MCF 10A (cell line): Measurements from ENCODE around the gene CMTM1. TPM values are rescaled to one million over a fixed set of nuclear protein-coding genes. Genes with fewer than 3 reads are reported as not detected.

Source experiments
- BruUV-seq: library from RNA; stranded (reverse); fragments of 400-500 nt; replicated peaks from 2 replicates; lab custom pipeline; 2021; lab: Mats Ljungman, UMichigan
- CTCF ChIA-PET: fragments of 300-600 bp; sonication (Branson Sonifier 250); formaldehyde crosslinking; extraction: SDS; loops from one replicate; lab custom pipeline; 2021; ENCODE audit warnings: antibody characterized with exemption, inconsistent platforms; lab: Yijun Ruan, JAX
- POLR2A ChIA-PET: fragments of 300-600, 350-650 bp; sonication (Branson Sonifier 250); formaldehyde crosslinking; extraction: SDS; loops from one replicate; lab custom pipeline; 2020; ENCODE audit warnings: antibody characterized with exemption, inconsistent platforms; lab: Yijun Ruan, JAX
- DNase-seq: peaks from one replicate; pipeline ENCODE4 v3.0.0-alpha.2; 2018; ENCODE audit not compliant: unreplicated experiment
- H3K27ac Mint-ChIP-seq: one replicate; pipeline ENCODE4 v1.8.0; 2022; ENCODE audit warnings: mild to moderate bottlenecking, low read depth, mixed read lengths; ENCODE audit not compliant: unreplicated experiment
- H3K27me3 Mint-ChIP-seq: one replicate; pipeline ENCODE4 v1.8.0; 2022; ENCODE audit warnings: mixed read lengths; ENCODE audit not compliant: insufficient read depth, unreplicated experiment
- H3K36me3 Mint-ChIP-seq: one replicate; pipeline ENCODE4 v1.8.0; 2022; ENCODE audit warnings: mild to moderate bottlenecking, moderate library complexity, mixed read lengths; ENCODE audit not compliant: insufficient read depth, unreplicated experiment
- H3K4me1 Mint-ChIP-seq: one replicate; pipeline ENCODE4 v1.8.0; 2022; ENCODE audit warnings: mixed read lengths; ENCODE audit not compliant: insufficient read depth, unreplicated experiment
- H3K4me3 Mint-ChIP-seq: one replicate; pipeline ENCODE4 v1.8.0; 2022; ENCODE audit warnings: mild to moderate bottlenecking, moderate library complexity, mixed read lengths; ENCODE audit not compliant: unreplicated experiment
- H3K9me3 Mint-ChIP-seq: one replicate; pipeline ENCODE4 v1.8.0; 2022; ENCODE audit warnings: mixed read lengths; ENCODE audit not compliant: unreplicated experiment
- intact Hi-C: fragments of 100-400 bp; cut with micrococcal nuclease; formaldehyde crosslinking; loops from 2 replicates; pipeline ENCODE4 v1.14.1; 2022
- total RNA-seq: library from RNA; stranded (reverse); gene quantifications from 2 replicates; pipeline ENCODE4 v1.2.3, GENCODE V29; 2022
- TF ChIP-seq, protein P1 (sequence below): fragments of 200-600 bp; IDR thresholded peaks from one replicate; pipeline ENCODE4 v1.8.0; 2022; ENCODE audit warnings: antibody characterized with exemption, mild to moderate bottlenecking; ENCODE audit not compliant: unreplicated experiment

Gene CMTM1
- total RNA-seq, 1 experiment from 2014 or later: 2.1 TPM

DNA sequence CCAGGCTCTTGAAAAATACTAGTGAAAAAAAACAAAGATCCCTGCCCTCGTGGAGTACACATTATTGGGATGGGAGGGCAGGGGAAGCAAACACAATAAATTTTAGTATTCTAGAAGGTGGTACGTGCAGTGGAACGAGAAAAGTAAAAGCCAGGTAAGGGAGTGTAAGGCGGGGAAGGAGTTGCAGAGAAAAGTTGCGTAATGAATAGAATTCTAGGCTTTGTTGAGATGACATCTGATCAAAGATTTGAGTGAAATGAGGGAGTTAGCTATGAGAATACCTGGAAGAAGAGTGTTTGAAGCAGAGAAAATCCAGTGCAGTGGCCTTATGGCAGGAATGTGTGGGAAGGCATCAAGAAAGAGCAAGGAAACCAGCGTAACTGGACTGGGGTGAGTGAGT lies 11.7 kb upstream of the CMTM1 start:
- intact Hi-C loops: loop anchor here (10.0 kb wide), 1 partner anchor 150 kb away; no protein-coding TSS in a partner anchor
- ChIA-PET CTCF (interaction anchor here (0.7 to 0.9 kb wide), 2 partner anchors 10 to 97 kb away, joined by 3 to 4 read pairs; no protein-coding TSS in a partner anchor), POLR2A (interaction anchor here (1.2 to 7.6 kb wide), 3 partner anchors 16 to 146 kb away, joined by 5 to 97 read pairs (median 65); no protein-coding TSS in a partner anchor)
- H3K27ac Mint-ChIP-seq: no peak overlapping the region
- TF ChIP-seq, protein P1, sequence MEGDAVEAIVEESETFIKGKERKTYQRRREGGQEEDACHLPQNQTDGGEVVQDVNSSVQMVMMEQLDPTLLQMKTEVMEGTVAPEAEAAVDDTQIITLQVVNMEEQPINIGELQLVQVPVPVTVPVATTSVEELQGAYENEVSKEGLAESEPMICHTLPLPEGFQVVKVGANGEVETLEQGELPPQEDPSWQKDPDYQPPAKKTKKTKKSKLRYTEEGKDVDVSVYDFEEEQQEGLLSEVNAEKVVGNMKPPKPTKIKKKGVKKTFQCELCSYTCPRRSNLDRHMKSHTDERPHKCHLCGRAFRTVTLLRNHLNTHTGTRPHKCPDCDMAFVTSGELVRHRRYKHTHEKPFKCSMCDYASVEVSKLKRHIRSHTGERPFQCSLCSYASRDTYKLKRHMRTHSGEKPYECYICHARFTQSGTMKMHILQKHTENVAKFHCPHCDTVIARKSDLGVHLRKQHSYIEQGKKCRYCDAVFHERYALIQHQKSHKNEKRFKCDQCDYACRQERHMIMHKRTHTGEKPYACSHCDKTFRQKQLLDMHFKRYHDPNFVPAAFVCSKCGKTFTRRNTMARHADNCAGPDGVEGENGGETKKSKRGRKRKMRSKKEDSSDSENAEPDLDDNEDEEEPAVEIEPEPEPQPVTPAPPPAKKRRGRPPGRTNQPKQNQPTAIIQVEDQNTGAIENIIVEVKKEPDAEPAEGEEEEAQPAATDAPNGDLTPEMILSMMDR: no peak
- BruUV-seq: no TSS peak
- H3K4me3 Mint-ChIP-seq: no peak overlapping the region
- H3K36me3 Mint-ChIP-seq: peaks cover 43% of the 10 kb centered on the region
- H3K4me1 Mint-ChIP-seq: peaks cover 34% of the 10 kb centered on the region
- no peaks in the 10 kb centered on the region for H3K27me3 Mint-ChIP-seq
- DNase-seq: no peak
- H3K9me3 Mint-ChIP-seq: no peaks in the 10 kb centered on the region

DNA sequence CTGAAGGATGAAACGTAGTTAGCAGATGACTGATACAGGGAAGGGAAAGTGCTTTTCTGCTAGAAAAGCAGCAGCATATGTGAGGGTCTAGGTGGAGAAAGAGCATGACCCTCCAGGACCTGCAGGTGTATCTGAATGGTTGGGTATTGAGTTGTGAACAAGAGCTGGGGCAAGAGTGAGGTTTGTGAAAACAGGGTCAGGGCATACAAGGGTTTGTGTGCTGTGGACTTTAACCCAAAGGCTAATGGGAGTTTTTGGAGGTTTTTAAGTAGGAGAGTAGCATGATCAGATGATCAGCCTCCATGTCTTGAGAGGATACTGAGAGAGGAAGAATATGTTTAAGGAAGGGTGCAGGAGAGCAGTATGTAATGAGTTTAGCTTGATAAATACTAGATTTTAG lies 6.1 kb upstream of the CMTM1 start:
- CTCF ChIA-PET: interaction anchor here (0.7 kb wide), 2 partner anchors 11 to 140 kb away, joined by 3 read pairs; no protein-coding TSS in a partner anchor
- Mint-ChIP-seq H3K4me3 (no peak overlapping the region), H3K36me3 (peaks cover 59% of the 10 kb centered on the region), H3K27ac (peak overlapping the region; percentile 10), H3K4me1 (peaks cover 13% of the 10 kb centered on the region), H3K27me3 (no peaks in the 10 kb centered on the region), H3K9me3 (no peaks in the 10 kb centered on the region)
- POLR2A ChIA-PET: interaction anchor here (1.2 kb wide), 1 partner anchor 11 kb away, joined by 3 read pairs; no protein-coding TSS in a partner anchor
- BruUV-seq: no TSS peak
- no peak for DNase-seq
- intact Hi-C loops: no loop called here
- TF ChIP-seq, protein P1: no peak

DNA sequence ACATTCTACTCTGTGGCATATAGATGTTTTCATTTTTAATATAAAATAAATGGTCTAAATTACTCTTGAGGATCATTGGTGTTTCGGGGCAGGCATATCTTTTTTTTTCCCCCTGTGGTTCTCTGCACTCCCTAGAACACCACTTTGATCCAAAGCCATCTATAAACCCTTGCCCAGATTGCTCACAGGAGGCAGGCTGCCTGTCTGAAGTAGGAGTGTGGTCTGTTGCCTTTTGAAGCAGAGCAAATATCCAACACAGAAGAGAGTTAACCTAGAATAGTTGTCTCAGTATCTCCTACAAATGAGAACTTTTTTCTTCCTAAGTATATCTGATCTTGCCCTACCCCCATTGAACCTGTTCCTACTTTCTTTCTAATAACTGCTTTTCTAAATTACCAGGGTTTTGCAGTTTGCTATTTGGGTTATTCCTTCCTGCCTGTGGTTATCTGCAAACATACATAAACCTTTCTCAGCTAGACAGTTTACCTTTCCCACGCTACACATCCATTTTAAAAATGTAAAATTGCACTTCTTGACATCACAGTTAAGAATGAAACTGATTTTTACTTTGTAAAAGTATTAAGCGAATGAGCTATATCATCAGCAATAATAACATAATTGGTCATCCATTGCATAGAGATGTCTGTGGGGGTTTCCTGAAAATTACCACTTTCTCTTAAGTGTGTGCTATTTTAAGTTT lies 4.7 kb upstream of the CMTM1 start:
- H3K36me3 Mint-ChIP-seq: peaks cover 59% of the 10 kb centered on the region
- no peaks in the 10 kb centered on the region for H3K9me3 Mint-ChIP-seq
- POLR2A ChIA-PET: interaction anchor here (0.6 to 1.3 kb wide), 4 partner anchors 9 to 45 kb away, joined by 3 to 6 read pairs (median 4); partner anchors contain the start of gene CKLF
- no peak overlapping the region for H3K4me3 Mint-ChIP-seq
- DNase-seq: no peak
- no TSS peak for BruUV-seq
- no peaks in the 10 kb centered on the region for H3K27me3 Mint-ChIP-seq
- no peak overlapping the region for H3K27ac Mint-ChIP-seq
- H3K4me1 Mint-ChIP-seq: no peaks in the 10 kb centered on the region
- CTCF ChIA-PET: interaction anchor here (0.5 to 4.5 kb wide), 16 partner anchors 9 to 305 kb away, joined by 3 to 36 read pairs (median 4); partner anchors contain the start of genes CKLF and CMTM2
- TF ChIP-seq, protein P1: no peak
- intact Hi-C loops: no loop called here

DNA sequence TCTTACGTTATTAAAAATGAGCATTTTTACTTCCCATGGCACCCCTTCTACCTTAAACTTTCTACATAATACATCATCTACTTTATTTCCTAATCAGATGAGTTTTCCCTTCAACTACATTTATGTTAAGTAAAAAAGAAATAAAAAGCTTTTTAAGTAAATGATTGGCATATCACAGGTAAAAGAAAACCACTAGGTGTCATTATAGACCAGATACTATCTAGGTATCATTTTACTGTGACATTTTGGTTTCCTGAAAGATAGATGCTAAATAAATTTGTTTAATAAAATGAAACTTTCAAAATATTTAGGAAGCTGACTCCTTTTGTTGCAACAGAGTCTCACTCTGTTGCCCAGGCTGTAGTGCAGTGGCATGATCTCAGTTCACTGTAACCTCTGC lies 3.8 kb upstream of the CMTM1 start:
- peaks cover 63% of the 10 kb centered on the region for H3K36me3 Mint-ChIP-seq
- CTCF ChIA-PET: interaction anchor here (0.7 to 4.5 kb wide), 26 partner anchors 9 to 304 kb away, joined by 3 to 36 read pairs (median 4); partner anchors contain the start of genes CKLF, CMTM2 and DYNC1LI2
- BruUV-seq: no TSS peak
- no peaks in the 10 kb centered on the region for H3K4me1 Mint-ChIP-seq
- H3K27me3 Mint-ChIP-seq: no peaks in the 10 kb centered on the region
- intact Hi-C loops: no loop called here
- no peaks in the 10 kb centered on the region for H3K9me3 Mint-ChIP-seq
- POLR2A ChIA-PET: interaction anchor here (0.7 to 2.1 kb wide), 5 partner anchors 10 to 165 kb away, joined by 3 to 6 read pairs (median 4); partner anchors contain the start of gene CKLF
- TF ChIP-seq, protein P1: peak; percentile 24
- no peak overlapping the region for H3K4me3 Mint-ChIP-seq
- H3K27ac Mint-ChIP-seq: no peak overlapping the region
- DNase-seq: no peak
